ENCODE measurements around the gene ISM1. TPM values are rescaled to one million over a fixed set of nuclear protein-coding genes. Genes with fewer than 3 reads are reported as not detected.

ISM1 gene
- total RNA-seq, 1 experiment from 2014 or later: not detected

DNA sequence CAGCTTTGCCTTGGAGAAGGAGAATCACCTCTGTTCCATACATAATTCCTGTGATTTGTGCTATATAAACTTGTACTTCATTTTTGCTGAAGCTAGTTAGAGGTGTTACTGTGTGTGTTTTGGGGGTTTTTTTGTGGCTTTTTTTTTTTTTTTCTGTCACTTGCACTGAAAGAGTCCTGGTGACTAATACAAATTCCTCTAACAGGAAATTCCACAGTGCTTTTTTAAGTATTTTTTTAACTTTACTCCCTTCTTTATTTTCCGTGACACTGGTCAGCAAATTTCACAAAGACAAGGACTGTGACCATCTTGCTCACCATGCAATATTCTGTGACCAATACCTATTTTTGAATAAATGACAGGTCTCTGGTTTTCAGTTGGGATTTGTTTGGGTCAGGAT lies 110.5 kb downstream of the ISM1 start:
- in situ Hi-C loops (cut with HindIII; ENCODE audit: low sequenced_read_pairs): no loop called here
- DNase-seq (ENCODE audit: low spot score): no peak

DNA sequence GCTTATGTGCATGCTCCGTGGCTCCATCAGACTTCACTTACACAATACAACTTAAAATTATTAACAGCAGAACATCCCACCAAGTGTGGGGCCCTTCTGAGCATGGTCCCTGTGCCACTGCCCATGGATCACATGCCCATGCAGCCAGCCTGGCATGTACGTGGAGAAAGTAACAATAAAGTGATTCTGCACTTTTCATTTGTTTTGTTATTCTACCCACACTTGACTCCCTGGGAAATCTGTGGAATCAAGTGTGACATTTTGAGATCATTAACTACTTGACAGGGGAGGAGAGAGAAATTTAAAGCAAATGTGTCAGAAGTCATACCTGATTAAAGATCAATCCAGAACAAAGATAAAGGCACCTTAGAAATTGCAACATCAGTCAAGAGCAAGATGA lies 112.0 kb downstream of the ISM1 start:
- no peak for DNase-seq (ENCODE audit: low spot score)
- in situ Hi-C loops (cut with HindIII; ENCODE audit: low sequenced_read_pairs): no loop called here

DNA sequence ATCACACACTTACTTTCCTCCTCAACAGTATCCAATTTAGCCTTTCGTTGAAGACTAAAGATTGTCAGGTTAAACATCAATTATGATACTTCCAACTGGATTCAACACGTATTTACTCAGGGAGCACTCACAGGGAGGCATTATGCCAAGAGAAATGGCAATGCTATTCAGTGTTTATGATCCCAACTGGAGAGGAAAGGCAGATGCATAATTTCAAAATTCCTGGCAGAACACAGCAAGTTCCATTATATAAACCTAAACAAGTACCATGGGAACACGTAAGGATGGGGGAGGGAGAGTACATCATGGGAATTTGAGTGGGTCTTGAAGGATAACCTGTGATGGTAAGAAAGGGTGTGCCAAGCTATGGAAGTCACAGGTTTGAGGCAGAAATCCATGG lies 112.7 kb downstream of the ISM1 start:
- DNase-seq (ENCODE audit: low spot score): no peak
- in situ Hi-C loops (cut with HindIII; ENCODE audit: low sequenced_read_pairs): no loop called here

DNA sequence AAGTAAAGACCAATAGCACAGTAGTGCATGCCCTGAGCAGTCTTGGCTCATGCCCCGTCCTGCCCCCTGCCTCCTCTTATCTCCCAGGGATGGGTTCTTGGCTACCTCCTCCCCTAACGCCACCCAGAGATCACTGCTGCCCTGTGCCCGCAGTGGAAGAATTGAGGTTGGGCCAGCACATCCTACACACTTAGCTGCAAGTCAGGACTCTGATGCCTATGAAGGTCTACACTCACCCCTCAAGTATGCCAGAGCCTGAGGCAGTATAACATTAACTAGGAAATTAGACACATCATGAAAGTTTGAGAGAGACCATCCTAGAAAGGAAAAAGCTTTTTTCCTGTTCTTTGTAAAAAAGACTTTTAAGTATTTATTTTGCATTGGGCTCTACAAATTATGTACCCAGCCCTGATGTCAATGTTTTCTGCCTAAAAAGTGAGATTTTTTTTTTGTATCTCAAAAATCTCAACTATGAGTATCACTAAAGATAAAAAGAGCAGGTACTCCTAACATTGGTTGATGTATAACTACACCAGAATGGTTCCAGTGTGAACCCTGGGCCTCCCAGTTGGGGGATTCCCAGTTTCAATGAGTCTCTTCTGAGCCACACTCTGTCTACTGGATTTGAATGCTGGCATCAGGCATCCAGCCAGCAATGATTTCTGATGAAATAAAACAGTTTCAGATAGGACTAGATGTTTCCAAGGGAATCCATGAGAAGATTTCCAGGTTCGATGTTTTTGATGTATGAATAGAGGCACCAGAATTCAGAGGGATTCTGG lies 115.4 kb downstream of the ISM1 start:
- no peak for DNase-seq (ENCODE audit: low spot score)
- in situ Hi-C loops (cut with HindIII; ENCODE audit: low sequenced_read_pairs): no loop called here

DNA sequence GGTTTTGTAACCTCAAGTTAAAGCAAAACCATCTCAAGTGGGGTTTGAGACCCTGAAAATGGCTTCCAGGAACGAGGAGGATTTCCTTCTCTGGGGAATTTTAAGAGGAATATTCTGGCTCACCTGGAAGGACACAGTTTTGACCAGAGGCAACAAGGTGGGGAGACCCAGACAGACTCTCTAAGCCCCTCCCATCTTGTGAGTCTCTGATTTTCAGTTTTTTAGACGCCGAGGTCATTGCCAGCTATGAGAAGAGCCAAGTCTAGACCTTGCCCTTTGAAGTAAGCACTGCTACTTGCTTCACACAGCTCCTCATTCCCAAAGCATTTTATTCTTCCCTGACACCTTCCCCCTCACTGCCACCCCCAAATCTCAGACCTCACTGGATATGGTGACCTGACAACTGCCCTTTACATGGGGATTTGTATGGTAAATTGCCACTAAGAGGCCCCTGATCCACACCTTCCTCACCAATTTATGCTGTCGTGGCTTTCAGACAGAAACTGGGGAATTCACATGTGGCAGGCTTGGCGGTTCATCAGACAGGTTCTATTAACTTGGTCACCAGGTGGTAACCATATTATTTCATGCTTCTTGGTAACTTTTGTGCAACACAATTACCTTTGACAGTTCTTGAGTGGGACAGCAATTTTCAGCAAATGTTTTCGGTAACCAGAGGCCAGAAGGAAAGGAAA lies 116.2 kb downstream of the ISM1 start:
- in situ Hi-C loops (cut with HindIII; ENCODE audit: low sequenced_read_pairs): no loop called here

DNA sequence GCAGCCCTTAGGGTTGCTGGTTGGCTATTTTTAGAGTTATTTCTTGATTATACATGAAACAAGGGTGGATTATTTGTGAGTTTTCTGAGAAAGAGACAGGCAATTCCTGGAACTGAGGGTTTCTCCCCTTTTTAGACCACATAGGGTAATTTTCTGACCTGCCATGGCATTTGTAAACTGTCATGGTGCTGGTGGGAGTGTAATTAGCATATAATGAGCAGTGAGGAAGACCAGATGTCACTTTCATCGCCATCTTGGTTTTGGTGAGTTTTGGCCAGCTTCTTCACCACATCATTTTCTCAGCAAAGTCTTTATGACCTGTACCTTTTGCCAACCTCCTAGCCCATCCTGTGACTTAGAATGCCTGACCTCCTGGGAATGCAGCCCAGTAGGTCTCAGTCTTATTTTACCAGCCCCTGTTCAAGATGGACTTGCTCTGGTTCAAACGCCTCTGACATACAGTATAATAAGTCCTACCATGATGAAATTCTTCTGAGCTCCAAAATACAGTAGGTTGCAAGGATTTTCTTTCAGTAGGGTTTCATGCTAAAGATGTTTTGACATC lies 117.1 kb downstream of the ISM1 start:
- in situ Hi-C loops (cut with HindIII; ENCODE audit: low sequenced_read_pairs): no loop called here
- DNase-seq (ENCODE audit: low spot score): no peak

More for the DNA sequence above, 116.2 kb downstream of the ISM1 start:
- no peak for DNase-seq (ENCODE audit: low spot score)

DNA sequence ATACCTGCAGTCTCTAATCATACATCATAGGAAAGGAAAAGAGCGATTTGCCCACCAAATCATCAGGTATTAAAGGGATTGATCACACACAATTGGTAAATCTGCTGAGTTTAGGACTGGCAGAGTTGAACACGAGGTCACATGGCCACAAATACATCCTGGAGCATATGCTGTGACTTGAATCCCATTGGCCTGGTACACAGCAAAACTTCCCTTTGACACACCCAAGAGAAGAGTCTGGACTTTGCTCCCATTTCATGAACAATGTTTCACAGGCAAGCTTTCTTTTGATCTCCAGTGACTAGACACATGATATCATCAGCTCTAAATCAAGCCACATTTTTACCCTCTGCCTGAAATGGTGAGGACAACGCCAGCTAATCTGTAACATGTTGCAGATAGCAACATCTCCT lies 117.9 kb downstream of the ISM1 start:
- in situ Hi-C loops (cut with HindIII; ENCODE audit: low sequenced_read_pairs): no loop called here
- DNase-seq (ENCODE audit: low spot score): no peak

DNA sequence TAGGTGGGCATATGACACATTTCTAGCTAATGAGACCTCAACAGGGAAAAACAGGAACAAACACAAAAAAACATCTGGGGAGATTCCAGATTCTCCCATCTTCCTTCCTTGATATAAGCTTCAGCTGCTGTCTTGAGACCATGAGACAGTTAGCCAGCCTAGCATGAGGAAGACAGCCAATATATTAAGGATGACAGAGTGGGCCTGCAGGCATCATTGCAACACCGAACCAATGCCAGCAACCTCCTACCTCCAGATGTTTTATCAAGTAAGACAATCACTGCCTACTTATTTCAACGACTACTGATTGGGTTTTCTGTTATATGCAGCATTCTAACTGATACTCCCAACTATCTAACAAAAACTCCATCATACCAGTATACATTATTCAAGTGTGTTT lies 119.0 kb downstream of the ISM1 start:
- in situ Hi-C loops (cut with HindIII; ENCODE audit: low sequenced_read_pairs): no loop called here
- DNase-seq (ENCODE audit: low spot score): no peak

DNA sequence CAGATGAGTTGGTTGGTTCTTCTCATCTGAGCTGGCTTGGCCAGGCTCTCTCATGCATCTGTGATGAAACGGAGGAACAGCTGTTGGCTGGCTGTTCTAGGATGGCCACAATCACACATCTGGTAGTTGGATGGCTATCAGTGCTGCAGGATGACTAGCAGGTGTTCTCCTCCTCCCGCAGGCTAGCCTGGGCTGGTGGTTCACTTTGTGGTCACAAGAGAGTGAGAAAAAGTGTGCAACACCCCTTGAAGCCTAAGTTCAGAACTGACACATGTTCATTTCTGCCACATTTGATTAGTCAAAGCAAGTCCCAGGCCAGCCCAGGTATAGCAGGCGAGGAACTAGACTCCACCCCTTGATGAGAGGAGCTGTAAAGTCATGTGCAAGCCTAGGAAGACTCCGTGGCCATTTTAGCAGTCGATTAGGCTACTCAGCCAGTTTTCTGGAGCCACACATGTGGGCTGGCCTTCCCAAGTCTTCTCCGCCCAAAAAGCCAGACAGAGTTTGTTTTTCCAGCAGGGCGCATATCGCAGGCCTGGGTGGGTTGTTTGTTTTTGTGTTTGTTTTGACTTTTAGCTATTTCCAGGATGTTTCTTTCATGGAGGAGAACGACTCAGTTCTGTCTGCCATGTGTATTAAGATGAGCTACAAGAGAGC lies 120.8 kb downstream of the ISM1 start:
- no peak for DNase-seq (ENCODE audit: low spot score)
- in situ Hi-C loops (cut with HindIII; ENCODE audit: low sequenced_read_pairs): no loop called here

DNA sequence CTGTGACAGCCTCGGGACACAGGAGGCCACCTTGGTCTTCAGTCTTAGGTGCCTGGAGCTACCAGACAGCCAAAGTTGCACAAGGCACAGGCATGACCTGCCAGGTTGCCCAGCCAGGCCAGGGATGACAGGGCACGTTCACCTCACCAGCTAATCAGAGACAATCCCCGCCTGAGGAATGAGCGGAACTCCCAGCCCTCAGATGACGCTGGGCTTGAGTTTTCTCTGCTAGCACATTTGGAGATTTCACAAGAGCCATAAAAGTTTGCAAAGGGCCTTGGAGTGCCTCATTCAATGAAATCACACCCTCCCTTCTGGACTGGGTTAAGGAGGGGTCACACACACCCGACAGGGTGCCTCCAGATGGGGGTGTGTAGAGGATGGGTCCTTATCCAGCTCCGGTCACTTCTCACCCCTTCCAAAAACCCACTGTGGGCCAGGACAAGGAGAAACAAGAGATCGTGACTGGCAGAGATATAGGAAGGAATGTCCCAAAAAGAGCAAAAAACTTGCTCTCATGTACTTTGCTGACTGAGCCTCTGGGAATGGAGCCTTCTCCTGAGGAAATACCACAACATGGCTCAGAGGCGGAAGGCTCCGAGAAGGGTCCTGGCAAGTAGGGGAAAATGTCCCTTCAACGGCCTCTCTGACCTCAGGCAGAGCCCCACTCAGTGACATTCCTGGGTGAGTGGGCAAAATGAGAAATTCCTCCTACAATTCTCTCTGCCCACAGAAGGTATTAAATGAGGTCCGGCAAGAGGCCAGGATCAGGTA lies 121.6 kb downstream of the ISM1 start:
- DNase-seq (ENCODE audit: low spot score): no peak
- in situ Hi-C loops (cut with HindIII; ENCODE audit: low sequenced_read_pairs): no loop called here

DNA sequence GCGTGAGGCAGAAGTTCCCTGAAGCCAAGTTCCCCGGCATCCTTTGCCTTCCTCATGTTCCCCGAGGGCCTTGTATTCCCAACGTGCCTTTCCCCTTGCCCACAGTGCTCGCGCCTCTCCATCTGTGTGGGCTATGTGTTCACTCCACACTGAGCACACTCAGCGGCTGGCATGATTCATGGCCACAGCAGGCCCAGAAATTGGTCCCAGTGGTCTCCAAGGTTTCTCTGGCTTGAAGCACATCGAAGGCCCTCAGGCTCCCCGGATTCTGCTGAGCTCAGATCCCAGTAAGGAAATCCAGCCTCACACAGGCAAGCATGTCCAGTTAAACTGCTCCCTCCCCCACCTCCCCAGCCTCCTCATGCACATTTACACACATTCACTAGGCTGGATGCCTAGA lies 123.6 kb downstream of the ISM1 start:
- DNase-seq (ENCODE audit: low spot score): no peak
- in situ Hi-C loops (cut with HindIII; ENCODE audit: low sequenced_read_pairs): no loop called here

DNA sequence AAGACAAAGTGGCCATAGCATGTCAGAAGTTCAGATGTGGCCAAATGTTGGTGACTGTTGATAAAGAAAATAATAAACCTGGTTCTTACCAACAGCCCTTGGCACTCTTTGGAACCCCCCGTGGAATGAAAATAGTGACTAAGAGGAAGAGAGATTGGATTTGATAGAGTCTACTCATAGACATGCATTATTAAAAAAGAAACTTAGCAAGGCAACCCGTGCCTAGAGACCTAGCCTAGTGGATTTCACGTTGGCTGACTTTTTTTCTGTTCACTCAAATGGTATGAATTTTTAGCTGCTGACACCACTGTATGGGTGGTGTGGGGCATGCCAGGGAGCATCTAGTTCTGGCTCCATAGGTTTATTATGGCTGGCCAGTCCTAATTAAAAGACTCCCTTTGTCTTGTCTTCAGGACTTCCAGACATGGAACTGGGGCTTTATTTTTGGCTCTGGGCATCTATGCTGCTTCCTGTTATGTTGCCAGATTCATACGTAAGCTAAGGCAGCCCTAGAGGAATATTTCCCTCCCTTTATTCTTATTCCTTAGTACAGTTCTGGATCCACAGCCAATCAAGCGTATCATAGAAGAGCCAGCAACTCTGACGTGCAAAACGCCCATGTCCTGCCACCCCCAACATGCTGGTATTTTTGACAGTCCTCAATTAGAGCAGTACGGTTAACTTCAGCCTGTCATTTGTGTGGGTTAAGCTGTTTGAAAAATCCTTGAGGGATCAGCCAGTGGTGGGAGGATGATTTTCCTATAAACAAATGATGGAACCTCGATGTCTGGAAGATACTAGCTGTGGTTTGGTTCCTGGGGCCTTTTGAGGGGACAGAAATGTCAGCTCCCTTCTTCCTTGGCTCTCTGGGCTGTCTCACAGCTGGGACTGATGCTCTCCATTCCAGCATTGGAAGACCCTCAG lies 127.5 kb downstream of the ISM1 start:
- no peak for DNase-seq (ENCODE audit: low spot score)
- in situ Hi-C loops (cut with HindIII; ENCODE audit: low sequenced_read_pairs): no loop called here

DNA sequence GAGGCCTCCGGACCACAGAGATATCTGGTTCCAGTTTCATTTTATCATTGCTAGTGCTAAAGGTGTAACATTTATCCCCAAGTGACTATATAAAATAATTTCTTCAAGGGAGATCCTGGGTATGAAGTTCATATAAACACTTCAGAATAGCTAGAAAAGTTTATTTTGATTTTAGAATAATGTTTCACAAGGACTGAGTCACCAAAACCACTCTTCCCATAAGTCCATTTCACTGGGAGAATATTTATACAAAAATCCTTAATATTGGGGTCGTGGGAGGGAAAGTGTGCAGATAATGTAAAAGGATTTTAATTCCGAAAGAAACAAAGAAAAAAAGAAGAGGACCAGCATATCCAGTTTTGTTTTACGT lies 128.1 kb downstream of the ISM1 start:
- DNase-seq (ENCODE audit: low spot score): no peak
- in situ Hi-C loops (cut with HindIII; ENCODE audit: low sequenced_read_pairs): no loop called here

Other genes with a start within 250 kb of the ISM1 start
- not detected in 2 replicates for gene SPTLC3, start 212.3 kb upstream of the ISM1 start, total RNA-seq (2014; rRNA removed; shearing (Covaris generic))

Measured in G401 (cell line).